ENCODE results near the gene FYN. TPM values are rescaled to one million over a fixed set of nuclear protein-coding genes. Genes with fewer than 3 reads are reported as not detected.

FYN gene
- total RNA-seq, 1 experiment from 2014 or later = 18.5 TPM

- ChIA-PET POLR2A (no interaction called here), RAD21 (ENCODE audit: low non-redundant PET in 1 of 2, low total read pairs in 2 of 2, uncharacterized antibody in 2 of 2, unreplicated experiment in 2 of 2) (no interaction called here), CTCF (no interaction called here)
- no peaks in the 10 kb centered on the region for H4K20me1 ChIP-seq (ENCODE audit: insufficient read depth)
- H3K79me2 ChIP-seq (ENCODE audit: insufficient read depth, low read length) = no peaks in the 10 kb centered on the region
- H3K4me1 ChIP-seq (ENCODE audit: control insufficient read depth in 1 of 2, insufficient read depth in 2 of 2, low read length in 2 of 2) = no peaks in the 10 kb centered on the region
- no peaks in the 10 kb centered on the region for H3K36me3 ChIP-seq (ENCODE audit: control insufficient read depth in 1 of 2, insufficient read depth in 2 of 2, low read length in 2 of 2)
- intact Hi-C loops (cut with micrococcal nuclease) = no loop called here
- no peaks in the 10 kb centered on the region for H3K9me2 ChIP-seq (ENCODE audit: insufficient read depth)
- no peak overlapping the region for H2AFZ ChIP-seq (ENCODE audit: low read depth, low read length, poor library complexity, severe bottlenecking)
- H3K27ac ChIP-seq (ENCODE audit: low read depth, low read length) = no peak overlapping the region
- no TSS peak for BruUV-seq (replicated peaks)
- no peaks in the 10 kb centered on the region for H3K9me3 ChIP-seq (ENCODE audit: control insufficient read depth in 1 of 2, insufficient read depth in 1 of 2, low read depth in 1 of 2, low read length in 2 of 2)
- DNase-seq (ENCODE audit: low read depth, low spot score) (no peak), ATAC-seq (no peak)
- H3K9ac ChIP-seq (ENCODE audit: low read length) = no peak overlapping the region
- H3K4me2 ChIP-seq (ENCODE audit: low read length) = no peak overlapping the region
- no peaks in the 10 kb centered on the region for H3K27me3 ChIP-seq (ENCODE audit: insufficient read depth, low read length)
- TF ChIP-seq CBX3 (IDR thresholded peaks at IDR 0.05; ENCODE audit: low read depth) = no peak
- TF ChIP-seq POLR2AphosphoS5 (IDR thresholded peaks at IDR 0.05; ENCODE audit: low read depth, low read length) = no peak
- no peak for TF ChIP-seq ATF3 (IDR thresholded peaks at IDR 0.05)
- TF ChIP-seq TCF7L2 (IDR thresholded peaks at IDR 0.05; ENCODE audit: borderline replicate concordance, extremely low read depth, insufficient read depth, insufficient read length) = no peak
- no peak for TF ChIP-seq JUND (IDR thresholded peaks at IDR 0.05)
- TF ChIP-seq POLR2A (IDR thresholded peaks at IDR 0.05; ENCODE audit: borderline replicate concordance, extremely low read depth, insufficient read depth, insufficient read length) = no peak
- TF ChIP-seq RAD21 (IDR thresholded peaks at IDR 0.05; ENCODE audit: low read depth) = no peak
- TF ChIP-seq REST (IDR thresholded peaks at IDR 0.05; ENCODE audit: low read depth) = no peak
- TF ChIP-seq ZBTB33 (IDR thresholded peaks at IDR 0.05; ENCODE audit: extremely low read depth, insufficient replicate concordance, low read length) = no peak
- no peak for TF ChIP-seq YY1 (IDR thresholded peaks at IDR 0.05; ENCODE audit: extremely low read depth, insufficient replicate concordance, low read depth, low read length)
- TF ChIP-seq SRF (IDR thresholded peaks at IDR 0.05; ENCODE audit: low read depth) = no peak
- no peak for TF ChIP-seq CEBPB (IDR thresholded peaks at IDR 0.05; ENCODE audit: low read depth)
- TF ChIP-seq ZNF274 (IDR thresholded peaks at IDR 0.05; ENCODE audit: low read depth, low read length) = no peak
- TF ChIP-seq ELF1 (IDR thresholded peaks at IDR 0.05; ENCODE audit: borderline replicate concordance, low read depth) = no peak
- no peak for TF ChIP-seq MAX (IDR thresholded peaks at IDR 0.05)
- no peak for TF ChIP-seq ZFX (IDR thresholded peaks at IDR 0.05)
- TF ChIP-seq SP1 (IDR thresholded peaks at IDR 0.05; ENCODE audit: low read depth) = no peak
- H3K4me3 ChIP-seq (replicated peaks in 1 of 2; ENCODE audit: low read depth in 1 of 2, low read length in 2 of 2) = no peak overlapping the region
Measured at GRCh38 chr6:111823012-111823411, 50.2 kb downstream of the FYN start.
